ENCODE data around the gene CYTH2. TPM values are rescaled to one million over a fixed set of nuclear protein-coding genes. Genes with fewer than 3 reads are reported as not detected.
A peak's percentile ranks its signal among the peaks of the same experiment; 100 is the strongest.

The CYTH2 gene, protein sequence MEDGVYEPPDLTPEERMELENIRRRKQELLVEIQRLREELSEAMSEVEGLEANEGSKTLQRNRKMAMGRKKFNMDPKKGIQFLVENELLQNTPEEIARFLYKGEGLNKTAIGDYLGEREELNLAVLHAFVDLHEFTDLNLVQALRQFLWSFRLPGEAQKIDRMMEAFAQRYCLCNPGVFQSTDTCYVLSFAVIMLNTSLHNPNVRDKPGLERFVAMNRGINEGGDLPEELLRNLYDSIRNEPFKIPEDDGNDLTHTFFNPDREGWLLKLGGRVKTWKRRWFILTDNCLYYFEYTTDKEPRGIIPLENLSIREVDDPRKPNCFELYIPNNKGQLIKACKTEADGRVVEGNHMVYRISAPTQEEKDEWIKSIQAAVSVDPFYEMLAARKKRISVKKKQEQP
- total RNA-seq: 10 to 100 TPM; 74.9 to 89.0 TPM
- 10 to 100 TPM; 30.1 to 31.3 TPM for polyA plus RNA-seq

DNA sequence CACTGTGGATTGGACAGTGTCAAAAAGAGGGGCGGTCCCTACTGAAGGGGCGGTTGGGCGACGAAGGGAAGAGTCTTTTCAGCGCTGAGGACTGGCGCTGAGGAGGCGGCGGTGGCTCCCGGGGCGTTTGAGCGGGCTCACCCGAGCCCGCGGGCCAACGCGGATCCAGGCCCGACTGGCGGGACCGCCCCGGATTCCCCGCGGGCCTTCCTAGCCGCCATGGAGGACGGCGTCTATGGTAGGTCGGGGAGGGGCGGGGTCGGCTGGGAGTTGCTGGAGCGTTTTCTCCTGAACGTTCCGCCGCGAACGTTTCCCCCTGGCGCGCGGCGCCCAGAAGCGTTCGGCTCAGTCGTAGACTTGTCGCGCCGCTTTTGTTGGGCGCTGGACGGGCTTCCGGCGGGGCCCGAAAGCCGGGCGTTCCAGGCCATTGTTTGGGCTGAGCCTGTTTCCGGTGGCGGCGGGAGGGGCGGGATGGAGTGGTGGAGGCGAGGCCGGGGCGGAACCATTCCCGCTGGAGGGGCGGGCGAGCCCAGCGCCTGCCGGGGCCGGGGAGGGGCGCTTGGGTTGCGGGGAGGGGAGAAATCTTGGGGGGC lies at the start of gene CYTH2:
TSS of gene CYTH2 (plus strand) at position 81 of the 593 bp plus-strand sequence. CDS start at position 220, 139 bp downstream.
- Histone ChIP-seq H3K27ac (ENCODE audit: low read depth, low read length) (peak within 1 kb of the TSS; percentile 81), H3K27me3 (ENCODE audit: insufficient read depth, low read length) (no peaks in the 10 kb centered on the region), H3K4me1 (ENCODE audit: insufficient read depth, low read length) (peaks cover 18% of the 10 kb centered on the region), H3K9me3 (ENCODE audit: control insufficient read depth in 1 of 2, low read length in 2 of 2) (no peaks in the 10 kb centered on the region), H3K36me3 (ENCODE audit: insufficient read depth, low read length) (peaks cover 32% of the 10 kb centered on the region), H3K4me3 (ENCODE audit: low read length in 2 of 2) (peak within 1 kb of the TSS; percentile 36 to 65)
- Mint-ChIP-seq H3K36me3 (peaks cover 13 to 37% of the 10 kb centered on the region in 2 donors), H3K4me3 (peak within 1 kb of the TSS; percentile 89 to 96 (median 92)), H3K27me3 (no peaks in the 10 kb centered on the region), H3K27ac (peak within 1 kb of the TSS; percentile 83 to 98 (median 95)), H3K4me1 (peaks cover 8 to 24% (median 13%) of the 10 kb centered on the region in 4 donors), H3K9me3 (no peaks in the 10 kb centered on the region)
- CTCF ChIA-PET (ENCODE audit: partially characterized antibody): interaction anchor here (1.0 to 1.5 kb wide), 4 partner anchors 18 to 115 kb away, joined by 3 to 13 read pairs (median 4); no protein-coding TSS in a partner anchor
- DNase-seq: no peak
- POLR2A ChIA-PET (ENCODE audit: partially characterized antibody): interaction anchor here (0.9 to 2.6 kb wide), 5 partner anchors 11 to 106 kb away, joined by 3 to 20 read pairs (median 6); partner anchors contain the start of gene TMEM143
- intact Hi-C loops (cut with micrococcal nuclease): loop anchor here (1.0 to 2.0 kb wide), 9 partner anchors 11 to 150 kb away; partner anchors contain the start of genes GRWD1, KDELR1, RPL18 and SPHK2

DNA sequence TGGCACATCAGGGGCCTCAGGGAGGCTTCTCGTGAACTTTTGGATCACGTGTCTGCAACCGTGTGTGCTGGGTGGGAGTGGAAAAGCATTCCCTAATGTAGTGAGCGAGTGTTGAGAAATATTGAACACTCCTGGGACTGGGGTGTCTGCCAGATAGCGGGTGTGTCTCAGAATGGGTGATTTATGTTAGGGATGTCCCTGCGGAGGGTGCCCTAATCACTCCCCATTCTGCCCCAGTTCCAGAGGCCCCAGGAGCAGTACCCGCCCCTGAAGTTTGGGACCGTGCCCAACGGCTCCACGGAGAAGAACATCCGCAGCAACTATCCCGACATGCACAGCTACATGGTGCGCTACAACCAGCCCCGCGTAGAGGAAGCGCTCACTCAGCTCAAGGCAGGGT lies 47.6 kb upstream of the CYTH2 start:
- Histone ChIP-seq H3K9me3 (ENCODE audit: control insufficient read depth in 1 of 2, low read length in 2 of 2) (no peaks in the 10 kb centered on the region), H3K4me3 (ENCODE audit: low read length in 2 of 2) (no peak overlapping the region), H3K4me1 (ENCODE audit: insufficient read depth, low read length) (peaks cover 4% of the 10 kb centered on the region), H3K27ac (ENCODE audit: low read depth, low read length) (no peak overlapping the region), H3K36me3 (ENCODE audit: insufficient read depth, low read length) (no peaks in the 10 kb centered on the region), H3K27me3 (ENCODE audit: insufficient read depth, low read length) (no peaks in the 10 kb centered on the region)
- intact Hi-C loops (cut with micrococcal nuclease): no loop called here
- H3K9me3 Mint-ChIP-seq: no peaks in the 10 kb centered on the region
- ChIA-PET POLR2A (ENCODE audit: partially characterized antibody) (no interaction called here), CTCF (ENCODE audit: partially characterized antibody) (no interaction called here)
- no peak overlapping the region for H3K27ac Mint-ChIP-seq
- DNase-seq: no peak
- peaks cover 6 to 18% (median 15%) of the 10 kb centered on the region in 4 donors for H3K4me1 Mint-ChIP-seq
- H3K4me3 Mint-ChIP-seq: no peak overlapping the region
- H3K36me3 Mint-ChIP-seq: no peaks in the 10 kb centered on the region
- H3K27me3 Mint-ChIP-seq: peaks cover 2% of the 10 kb centered on the region in 2 donors

DNA sequence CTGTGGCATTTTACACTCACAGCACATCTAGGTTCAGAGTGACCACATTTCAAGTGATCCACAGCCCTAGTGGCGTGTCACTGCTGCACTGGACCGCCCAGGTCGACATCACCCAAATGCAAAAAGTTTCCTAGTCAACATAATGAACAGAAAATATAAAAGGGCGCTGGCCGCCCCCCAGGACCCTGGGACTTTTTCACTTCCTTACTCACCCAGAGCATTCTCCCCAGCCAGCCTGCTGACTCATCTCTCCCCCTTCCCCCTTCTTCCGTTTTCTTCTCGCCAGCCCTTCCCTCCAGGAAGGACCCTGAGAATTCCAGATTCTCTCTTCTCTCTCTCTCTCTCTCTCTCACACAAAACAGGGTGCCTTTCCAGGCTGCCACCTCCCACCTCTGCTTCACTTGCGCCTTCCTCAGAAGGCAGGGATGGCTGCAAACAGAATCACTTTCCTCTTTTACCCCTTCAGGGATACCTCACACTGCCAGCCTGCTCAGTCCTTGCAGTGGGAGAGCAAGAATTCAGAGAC lies 44.4 kb upstream of the CYTH2 start:
- Histone ChIP-seq H3K4me1 (ENCODE audit: insufficient read depth, low read length) (no peaks in the 10 kb centered on the region), H3K27me3 (ENCODE audit: insufficient read depth, low read length) (no peaks in the 10 kb centered on the region), H3K4me3 (ENCODE audit: low read length in 2 of 2) (no peak overlapping the region), H3K27ac (ENCODE audit: low read depth, low read length) (no peak overlapping the region), H3K36me3 (ENCODE audit: insufficient read depth, low read length) (no peaks in the 10 kb centered on the region), H3K9me3 (ENCODE audit: control insufficient read depth in 1 of 2, low read length in 2 of 2) (no peaks in the 10 kb centered on the region)
- intact Hi-C loops (cut with micrococcal nuclease): no loop called here
- H3K9me3 Mint-ChIP-seq: no peaks in the 10 kb centered on the region
- no peak overlapping the region for H3K4me3 Mint-ChIP-seq
- ChIA-PET CTCF (ENCODE audit: partially characterized antibody) (interaction anchor here (0.7 kb wide), 1 partner anchor 145 kb away, joined by 3 read pairs; no protein-coding TSS in a partner anchor), POLR2A (ENCODE audit: partially characterized antibody) (no interaction called here)
- no peaks in the 10 kb centered on the region for H3K36me3 Mint-ChIP-seq
- peaks cover 0 to 2% of the 10 kb centered on the region in 2 donors for H3K27me3 Mint-ChIP-seq
- H3K27ac Mint-ChIP-seq: no peak overlapping the region
- peaks cover 0 to 5% (median 3%) of the 10 kb centered on the region in 4 donors for H3K4me1 Mint-ChIP-seq
- DNase-seq: no peak

DNA sequence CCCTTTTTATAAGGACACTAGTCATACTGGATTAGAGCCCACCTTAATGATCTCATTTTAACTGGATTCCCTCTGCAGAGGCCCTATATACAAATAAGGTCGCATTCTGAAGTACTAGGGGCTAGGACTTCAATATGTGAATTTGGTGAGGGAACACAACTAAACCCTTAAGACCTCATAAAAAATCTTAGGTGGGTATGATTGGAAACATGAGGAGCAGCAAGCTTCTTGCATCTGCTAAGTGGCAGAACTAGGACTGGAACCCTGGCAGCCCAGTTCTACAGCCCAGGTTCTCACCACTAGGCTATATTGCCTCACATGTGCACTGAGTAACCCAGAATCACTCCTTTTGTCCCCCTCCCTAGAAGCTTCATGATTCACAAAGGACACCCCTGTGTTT lies 40.5 kb upstream of the CYTH2 start:
- Mint-ChIP-seq H3K4me1 (peaks cover 0 to 5% (median 3%) of the 10 kb centered on the region in 4 donors), H3K27ac (no peak overlapping the region), H3K27me3 (peaks cover 0 to 3% of the 10 kb centered on the region in 2 donors), H3K9me3 (peaks cover 0 to 3% (median 0%) of the 10 kb centered on the region in 8 donors), H3K36me3 (no peaks in the 10 kb centered on the region), H3K4me3 (no peak overlapping the region)
- no peak overlapping the region for H3K27ac ChIP-seq (ENCODE audit: low read depth, low read length)
- H3K4me3 ChIP-seq (ENCODE audit: low read length in 2 of 2): no peak overlapping the region
- H3K36me3 ChIP-seq (ENCODE audit: insufficient read depth, low read length): no peaks in the 10 kb centered on the region
- no peaks in the 10 kb centered on the region for H3K9me3 ChIP-seq (ENCODE audit: control insufficient read depth in 1 of 2, low read length in 2 of 2)
- ChIA-PET CTCF (ENCODE audit: partially characterized antibody) (interaction anchor here (1.2 kb wide), 1 partner anchor 121 kb away, joined by 4 read pairs; no protein-coding TSS in a partner anchor), POLR2A (ENCODE audit: partially characterized antibody) (no interaction called here)
- no peak for DNase-seq
- no peaks in the 10 kb centered on the region for H3K27me3 ChIP-seq (ENCODE audit: insufficient read depth, low read length)
- intact Hi-C loops (cut with micrococcal nuclease): no loop called here
- H3K4me1 ChIP-seq (ENCODE audit: insufficient read depth, low read length): no peaks in the 10 kb centered on the region

DNA sequence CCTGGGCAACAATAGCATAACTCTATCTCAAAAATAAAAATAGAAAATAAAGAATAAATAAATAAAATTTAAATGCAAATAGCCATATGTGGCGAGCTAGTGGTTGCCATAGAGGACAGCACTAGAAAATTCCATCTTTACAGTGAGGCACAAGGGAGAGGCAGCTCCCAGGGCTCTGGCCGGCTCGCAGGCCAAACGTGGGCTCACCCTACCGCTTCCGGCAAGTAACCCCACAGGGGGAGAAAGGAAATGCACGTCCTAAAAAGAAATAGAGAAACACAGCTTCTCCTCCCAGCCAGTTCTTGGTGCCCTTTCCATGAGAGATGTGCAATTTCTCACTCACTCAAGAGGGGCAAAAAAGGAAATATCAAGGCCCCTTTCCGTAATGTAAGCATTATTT lies 35.8 kb upstream of the CYTH2 start:
- Mint-ChIP-seq H3K27me3 (peaks cover 16 to 17% of the 10 kb centered on the region in 2 donors), H3K4me1 (no peaks in the 10 kb centered on the region), H3K27ac (no peak overlapping the region), H3K36me3 (no peaks in the 10 kb centered on the region), H3K9me3 (peaks cover 0 to 3% (median 0%) of the 10 kb centered on the region in 8 donors), H3K4me3 (no peak overlapping the region)
- H3K9me3 ChIP-seq (ENCODE audit: control insufficient read depth in 1 of 2, low read length in 2 of 2): no peaks in the 10 kb centered on the region
- DNase-seq: no peak
- H3K27me3 ChIP-seq (ENCODE audit: insufficient read depth, low read length): no peaks in the 10 kb centered on the region
- intact Hi-C loops (cut with micrococcal nuclease): no loop called here
- no peak overlapping the region for H3K4me3 ChIP-seq (ENCODE audit: low read length in 2 of 2)
- ChIA-PET CTCF (ENCODE audit: partially characterized antibody) (no interaction called here), POLR2A (ENCODE audit: partially characterized antibody) (no interaction called here)
- no peaks in the 10 kb centered on the region for H3K36me3 ChIP-seq (ENCODE audit: insufficient read depth, low read length)
- H3K4me1 ChIP-seq (ENCODE audit: insufficient read depth, low read length): no peaks in the 10 kb centered on the region
- no peak overlapping the region for H3K27ac ChIP-seq (ENCODE audit: low read depth, low read length)

DNA sequence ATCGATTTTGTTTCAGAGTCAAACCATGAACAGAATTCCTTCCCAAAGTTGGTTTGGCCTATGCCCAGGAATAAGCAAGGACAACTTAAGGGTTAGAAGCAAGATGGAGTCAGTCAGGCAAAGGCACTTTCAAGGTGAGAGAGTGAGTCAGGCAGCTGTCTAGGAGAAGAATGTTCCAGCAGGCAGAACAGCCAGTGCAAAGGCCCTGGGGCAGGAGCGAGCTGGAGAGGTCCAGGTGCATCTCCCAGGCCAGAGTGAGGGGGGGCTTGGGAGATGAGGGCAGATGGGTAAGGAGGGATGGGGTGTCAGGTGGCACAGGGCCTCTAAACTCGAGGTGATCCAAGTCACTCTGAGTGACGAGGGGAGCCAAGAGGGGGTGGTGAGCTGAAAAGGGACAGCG lies 32.6 kb upstream of the CYTH2 start:
- intact Hi-C loops (cut with micrococcal nuclease): no loop called here
- ChIA-PET POLR2A (ENCODE audit: partially characterized antibody) (interaction anchor here (1.0 kb wide), 1 partner anchor 17 kb away, joined by 4 read pairs; no protein-coding TSS in a partner anchor), CTCF (ENCODE audit: partially characterized antibody) (no interaction called here)
- Mint-ChIP-seq H3K27ac (no peak overlapping the region), H3K27me3 (peaks cover 20 to 22% of the 10 kb centered on the region in 2 donors), H3K4me1 (peaks cover 0 to 4% (median 0%) of the 10 kb centered on the region in 4 donors), H3K9me3 (no peaks in the 10 kb centered on the region), H3K36me3 (no peaks in the 10 kb centered on the region), H3K4me3 (no peak overlapping the region)
- H3K4me3 ChIP-seq (ENCODE audit: low read length in 2 of 2): no peak overlapping the region
- H3K4me1 ChIP-seq (ENCODE audit: insufficient read depth, low read length): no peaks in the 10 kb centered on the region
- no peak overlapping the region for H3K27ac ChIP-seq (ENCODE audit: low read depth, low read length)
- peaks cover 4% of the 10 kb centered on the region for H3K27me3 ChIP-seq (ENCODE audit: insufficient read depth, low read length)
- no peaks in the 10 kb centered on the region for H3K36me3 ChIP-seq (ENCODE audit: insufficient read depth, low read length)
- no peaks in the 10 kb centered on the region for H3K9me3 ChIP-seq (ENCODE audit: control insufficient read depth in 1 of 2, low read length in 2 of 2)
- no peak for DNase-seq

Measured in CD4-positive, alpha-beta memory T cell (primary cell).